Calu3 (cell line): ENCODE measurements around the gene CRTC1. TPM values are rescaled to one million over a fixed set of nuclear protein-coding genes. Genes with fewer than 3 reads are reported as not detected.

ENCODE experiments used
- BruUV-seq: library from RNA; stranded (reverse); fragments of 400-500 nt; replicated peaks from 2 replicates; lab custom pipeline; 2021; lab: Mats Ljungman, UMichigan
- CTCF ChIA-PET: fragments of 300-600 bp; sonication (Branson Sonifier 250); formaldehyde crosslinking; loops from one replicate; lab custom pipeline; 2022; ENCODE audit warnings: antibody characterized with exemption; lab: Charles Lee
- DNase-seq: peaks from one replicate; pipeline ENCODE4 v3.0.0; 2022
- H3K27ac Mint-ChIP-seq: one replicate; pipeline ENCODE4 v1.8.0; 2022; ENCODE audit warnings: mixed read lengths; ENCODE audit not compliant: unreplicated experiment
- H3K27me3 Mint-ChIP-seq: one replicate; pipeline ENCODE4 v1.8.0; 2022; ENCODE audit warnings: mixed read lengths; ENCODE audit not compliant: unreplicated experiment
- H3K36me3 Mint-ChIP-seq: one replicate; pipeline ENCODE4 v1.8.0; 2022; ENCODE audit warnings: mild to moderate bottlenecking, moderate library complexity, mixed read lengths; ENCODE audit not compliant: insufficient read depth, unreplicated experiment
- H3K4me1 Mint-ChIP-seq: one replicate; pipeline ENCODE4 v1.8.0; 2022; ENCODE audit warnings: mild to moderate bottlenecking, low read depth, mixed read lengths; ENCODE audit not compliant: unreplicated experiment
- H3K4me3 Mint-ChIP-seq: one replicate; pipeline ENCODE4 v1.8.0; 2022; ENCODE audit warnings: mild to moderate bottlenecking, low read depth, moderate library complexity, mixed read lengths; ENCODE audit not compliant: unreplicated experiment
- H3K9me3 Mint-ChIP-seq: one replicate; pipeline ENCODE4 v1.8.0; 2022; ENCODE audit warnings: low read depth, mixed read lengths; ENCODE audit not compliant: unreplicated experiment
- intact Hi-C: fragments of 100-400 bp; cut with micrococcal nuclease; formaldehyde crosslinking; loops from one replicate; pipeline ENCODE4 v1.10.0; 2022; ENCODE audit not compliant: unreplicated experiment
- total RNA-seq: library from RNA; stranded (reverse); gene quantifications from 2 replicates; pipeline ENCODE4 v1.2.3, GENCODE V29; 2022
- TF ChIP-seq, protein P1 (sequence below): fragments of 200-600 bp; IDR thresholded peaks from one replicate; pipeline ENCODE4 v1.8.0; 2022; ENCODE audit warnings: antibody characterized with exemption; ENCODE audit not compliant: unreplicated experiment

Gene CRTC1
- total RNA-seq, 1 experiment from 2014 or later, result 8.5 TPM

DNA sequence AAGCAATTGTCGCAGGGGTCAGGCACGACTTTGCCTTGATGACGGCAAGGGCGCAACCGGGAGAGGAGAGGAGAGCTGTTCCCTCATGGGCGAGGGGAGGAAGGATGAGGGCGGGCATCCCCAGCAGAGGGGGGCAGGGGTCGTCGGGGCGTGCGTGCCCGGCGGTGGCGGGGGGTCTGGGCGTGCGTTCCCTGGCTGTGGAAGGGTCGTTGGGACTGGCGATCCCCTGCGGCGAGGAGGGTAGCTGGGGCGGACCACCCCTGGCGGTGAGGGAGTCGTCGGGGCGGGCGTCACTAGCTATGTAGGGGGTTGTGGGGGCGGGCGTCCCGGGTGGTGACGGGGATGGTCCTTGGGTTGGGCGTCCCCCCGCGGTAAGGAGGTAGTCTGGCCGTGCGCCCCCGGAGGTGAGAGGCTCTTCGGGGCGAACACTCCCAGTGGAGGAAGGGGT is 106.0 kb downstream of the CRTC1 start:
- H3K27ac Mint-ChIP-seq, result no peak overlapping the region
- no TSS peak for BruUV-seq
- H3K4me3 Mint-ChIP-seq, result peak overlapping the region; percentile 3
- CTCF ChIA-PET, result no interaction called here
- H3K27me3 Mint-ChIP-seq, result peaks cover 79% of the 10 kb centered on the region
- no peaks in the 10 kb centered on the region for H3K36me3 Mint-ChIP-seq
- peaks cover 18% of the 10 kb centered on the region for H3K4me1 Mint-ChIP-seq
- no peaks in the 10 kb centered on the region for H3K9me3 Mint-ChIP-seq
- TF ChIP-seq, protein P1, sequence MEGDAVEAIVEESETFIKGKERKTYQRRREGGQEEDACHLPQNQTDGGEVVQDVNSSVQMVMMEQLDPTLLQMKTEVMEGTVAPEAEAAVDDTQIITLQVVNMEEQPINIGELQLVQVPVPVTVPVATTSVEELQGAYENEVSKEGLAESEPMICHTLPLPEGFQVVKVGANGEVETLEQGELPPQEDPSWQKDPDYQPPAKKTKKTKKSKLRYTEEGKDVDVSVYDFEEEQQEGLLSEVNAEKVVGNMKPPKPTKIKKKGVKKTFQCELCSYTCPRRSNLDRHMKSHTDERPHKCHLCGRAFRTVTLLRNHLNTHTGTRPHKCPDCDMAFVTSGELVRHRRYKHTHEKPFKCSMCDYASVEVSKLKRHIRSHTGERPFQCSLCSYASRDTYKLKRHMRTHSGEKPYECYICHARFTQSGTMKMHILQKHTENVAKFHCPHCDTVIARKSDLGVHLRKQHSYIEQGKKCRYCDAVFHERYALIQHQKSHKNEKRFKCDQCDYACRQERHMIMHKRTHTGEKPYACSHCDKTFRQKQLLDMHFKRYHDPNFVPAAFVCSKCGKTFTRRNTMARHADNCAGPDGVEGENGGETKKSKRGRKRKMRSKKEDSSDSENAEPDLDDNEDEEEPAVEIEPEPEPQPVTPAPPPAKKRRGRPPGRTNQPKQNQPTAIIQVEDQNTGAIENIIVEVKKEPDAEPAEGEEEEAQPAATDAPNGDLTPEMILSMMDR, result no peak
- DNase-seq, result no peak
- intact Hi-C loops, result no loop called here

DNA sequence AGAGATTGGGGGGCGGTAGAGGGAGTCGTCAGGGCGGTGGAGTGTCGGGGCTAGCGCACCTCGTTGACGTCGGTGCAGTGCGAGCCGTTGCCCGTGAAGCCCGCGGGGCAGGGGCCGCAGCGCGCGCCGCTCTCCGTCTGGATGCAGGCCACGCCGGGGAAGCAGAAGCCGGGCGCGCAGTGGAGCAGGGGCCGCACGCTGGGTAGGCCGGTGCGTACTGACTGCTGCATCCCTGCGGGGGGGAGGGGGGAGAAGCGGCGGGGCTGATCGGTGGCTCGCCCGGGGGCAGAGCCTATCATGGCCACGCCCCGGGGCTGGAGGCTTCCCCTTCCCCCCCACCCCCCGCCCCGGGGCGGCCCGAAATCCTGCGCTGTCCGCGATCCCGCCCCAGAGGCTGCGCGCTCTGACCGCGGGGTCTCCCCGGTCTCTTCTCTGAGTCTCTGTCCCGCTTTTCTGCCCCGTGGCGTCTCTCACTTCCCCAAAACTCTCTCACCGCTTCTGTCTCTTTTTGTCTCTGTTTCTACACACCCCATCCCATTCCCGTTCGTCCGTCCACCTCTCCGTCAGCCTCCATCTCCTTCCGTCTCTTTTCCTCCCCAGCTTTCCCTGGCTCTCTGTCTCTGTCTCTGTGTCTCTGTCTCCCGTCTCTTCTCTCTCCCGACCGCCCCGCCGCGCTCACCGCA is 106.5 kb downstream of the CRTC1 start:
- peaks cover 18% of the 10 kb centered on the region for H3K4me1 Mint-ChIP-seq
- no TSS peak for BruUV-seq
- intact Hi-C loops, result no loop called here
- no peak overlapping the region for H3K27ac Mint-ChIP-seq
- H3K27me3 Mint-ChIP-seq, result peaks cover 73% of the 10 kb centered on the region
- no peak for DNase-seq
- TF ChIP-seq, protein P1, result no peak
- CTCF ChIA-PET, result no interaction called here
- no peaks in the 10 kb centered on the region for H3K9me3 Mint-ChIP-seq
- no peaks in the 10 kb centered on the region for H3K36me3 Mint-ChIP-seq
- peak overlapping the region; percentile 3 for H3K4me3 Mint-ChIP-seq

DNA sequence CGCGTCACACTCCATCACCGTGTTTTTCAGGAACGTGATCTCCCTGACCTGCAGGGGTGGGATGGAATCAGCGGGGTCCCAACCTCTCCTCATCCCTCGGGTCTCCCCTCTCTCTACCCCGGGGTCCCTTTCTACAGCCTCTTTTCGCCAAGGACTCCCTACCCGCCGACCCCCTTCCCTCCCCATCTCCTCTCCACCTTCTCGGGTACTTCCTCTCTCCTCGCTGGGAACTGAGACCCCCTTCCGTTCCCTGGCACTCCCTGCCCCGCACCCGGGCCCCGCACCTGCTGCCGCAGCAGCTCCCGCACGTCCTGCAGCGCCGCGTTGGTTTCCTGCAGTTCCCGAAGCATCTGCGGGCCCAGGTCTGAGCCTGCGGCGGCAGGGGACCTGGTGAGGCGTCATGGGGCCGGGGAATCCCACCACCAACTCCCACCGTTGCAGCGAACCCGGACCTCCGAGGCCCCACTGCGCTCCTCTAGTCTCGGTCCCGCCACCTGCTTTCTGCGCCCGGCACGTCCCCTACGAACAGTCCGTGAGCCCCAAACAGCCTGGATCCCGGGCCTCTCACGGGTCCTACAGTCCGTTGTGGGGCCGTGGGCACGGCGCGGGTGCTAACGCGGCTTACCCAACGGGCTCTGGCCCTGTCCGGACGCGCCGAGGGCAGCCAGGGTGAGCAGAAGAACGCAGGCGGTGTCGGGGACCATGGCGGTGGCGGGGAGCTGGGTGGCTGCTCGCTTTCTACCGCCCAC is 107.3 kb downstream of the CRTC1 start, which contains the start of gene COMP:
Gene COMP (minus strand): TSS at position 740 of the 749 bp plus-strand sequence. CDS start 36 bp downstream, at position 704.
- no peaks in the 10 kb centered on the region for H3K36me3 Mint-ChIP-seq
- CTCF ChIA-PET, result no interaction called here
- H3K27ac Mint-ChIP-seq, result no peak within 1 kb of the TSS
- BruUV-seq, result no TSS peak
- H3K27me3 Mint-ChIP-seq, result peaks cover 73% of the 10 kb centered on the region
- TF ChIP-seq, protein P1, result no peak
- DNase-seq, result no peak
- intact Hi-C loops, result no loop called here
- H3K4me3 Mint-ChIP-seq, result peak within 1 kb of the TSS; percentile 3
- H3K9me3 Mint-ChIP-seq, result no peaks in the 10 kb centered on the region
- H3K4me1 Mint-ChIP-seq, result peaks cover 18% of the 10 kb centered on the region

DNA sequence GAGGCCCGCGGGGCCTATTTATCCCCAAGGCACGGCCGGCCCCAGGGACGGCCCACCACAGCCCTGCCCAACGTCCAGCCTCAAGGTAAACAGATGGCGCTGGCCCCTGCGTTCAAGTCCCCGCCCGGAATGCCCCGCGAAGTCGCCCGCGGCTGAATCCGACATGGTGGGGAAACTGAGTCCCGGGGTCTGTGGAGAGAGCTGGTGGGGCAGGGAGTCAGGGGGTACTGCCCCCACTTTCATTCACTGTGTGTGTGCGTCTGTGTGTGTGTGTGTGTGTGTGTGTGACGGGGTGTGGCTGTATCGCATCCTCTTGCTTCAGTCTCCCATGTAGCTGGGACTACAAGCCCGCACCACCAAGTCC is 107.8 kb downstream of the CRTC1 start:
- Mint-ChIP-seq H3K27me3 (peaks cover 73% of the 10 kb centered on the region), H3K36me3 (no peaks in the 10 kb centered on the region)
- BruUV-seq, result no TSS peak

More for the DNA sequence above, 107.8 kb downstream of the CRTC1 start:
- CTCF ChIA-PET, result no interaction called here
- Mint-ChIP-seq H3K27ac (no peak overlapping the region), H3K9me3 (no peaks in the 10 kb centered on the region), H3K4me1 (peaks cover 18% of the 10 kb centered on the region), H3K4me3 (peak overlapping the region; percentile 3)
- intact Hi-C loops, result no loop called here
- DNase-seq, result no peak
- TF ChIP-seq, protein P1, result no peak
